GM12878 (cell line): ENCODE data around the gene MTFMT. TPM values are rescaled to one million over a fixed set of nuclear protein-coding genes. Genes with fewer than 3 reads are reported as not detected.

Source experiments
- BCL3 ChIP-seq: IDR thresholded peaks from 2 replicates; pipeline ENCODE4 v1.6.1; 2011; ENCODE audit warnings: borderline replicate concordance, low read depth, mild to moderate bottlenecking, moderate library complexity, low read length; ENCODE audit not compliant: insufficient read depth, poor library complexity, severe bottlenecking
- BRCA1 ChIP-seq: IDR thresholded peaks from 2 replicates; pipeline ENCODE4 v1.6.1; 2011; ENCODE audit warnings: low read depth, low read length, improper control_type of control experiment
- EZH2 ChIP-seq: IDR thresholded peaks from 2 replicates; pipeline ENCODE4 v1.6.1; 2012; ENCODE audit warnings: low read depth, mild to moderate bottlenecking, control low read depth, inconsistent platforms, low read length, borderline replicate concordance; ENCODE audit not compliant: control insufficient read depth
- POLR2A ChIP-seq: IDR thresholded peaks from 2 replicates; pipeline ENCODE4 v1.6.1; 2011; ENCODE audit warnings: low read depth, mild to moderate bottlenecking, low read length
- SMAD5 ChIP-seq: IDR thresholded peaks from 2 replicates; pipeline ENCODE4 v1.6.1; 2016; ENCODE audit warnings: antibody characterized with exemption, low read depth
- polyA plus RNA-seq, 11 experiments: library from polyadenylated mRNA; depleted of rRNA in 4 of 11; unstranded in 6 of 11; stranded (reverse) in 5 of 11; fragments of >200 nt; fragmentation: Nextera tagmentation in 4 of 11; fragmentation: Illumina TruSeq in 1 of 11; extraction: Ambion mirVana in 4 of 11; extraction: Trizol in 1 of 11; gene quantifications; 1 replicate in 1 of 11; 2 replicates in 10 of 11; pipeline versions ENCODE4 v1.2.1 to v1.2.3, GENCODE V29; 2011 to 2016; ENCODE audit warnings: inconsistent platforms in 2 of 11, missing spikeins in 2 of 11, low read depth in 1 of 11
- total RNA-seq, 4 experiments: library from RNA; depleted of rRNA in 3 of 4; stranded (reverse); fragments of >200 nt in 3 of 4; fragmentation: Illumina TruSeq in 1 of 4; extraction: Trizol in 1 of 4; gene quantifications; 2 replicates each; pipeline versions ENCODE4 v1.2.1 to v1.2.3, GENCODE V29; 2013 to 2021
- TF ChIP-seq, protein P1 (sequence below): IDR thresholded peaks from 2 replicates; pipeline ENCODE4 v1.6.1; 2012; ENCODE audit warnings: low read depth, low read length, improper control_type of control experiment
- TF ChIP-seq, protein P2 (sequence below): fragments of 450-650 bp; IDR thresholded peaks from 2 replicates; pipeline ENCODE4 v1.6.1; 2016; ENCODE audit warnings: mild to moderate bottlenecking

MTFMT gene
- total and polyA plus RNA-seq, 10 of the 15 experiments (the other 5 are each of a cell fraction or from before 2014, with no cell fraction given): 1.7 to 29.8 (median 17.4) TPM

- TF ChIP-seq, protein P1, sequence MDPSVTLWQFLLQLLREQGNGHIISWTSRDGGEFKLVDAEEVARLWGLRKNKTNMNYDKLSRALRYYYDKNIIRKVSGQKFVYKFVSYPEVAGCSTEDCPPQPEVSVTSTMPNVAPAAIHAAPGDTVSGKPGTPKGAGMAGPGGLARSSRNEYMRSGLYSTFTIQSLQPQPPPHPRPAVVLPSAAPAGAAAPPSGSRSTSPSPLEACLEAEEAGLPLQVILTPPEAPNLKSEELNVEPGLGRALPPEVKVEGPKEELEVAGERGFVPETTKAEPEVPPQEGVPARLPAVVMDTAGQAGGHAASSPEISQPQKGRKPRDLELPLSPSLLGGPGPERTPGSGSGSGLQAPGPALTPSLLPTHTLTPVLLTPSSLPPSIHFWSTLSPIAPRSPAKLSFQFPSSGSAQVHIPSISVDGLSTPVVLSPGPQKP: no peak
- TF ChIP-seq BCL3: no peak
- TF ChIP-seq POLR2A: no peak
- TF ChIP-seq EZH2: no peak
- TF ChIP-seq BRCA1: no peak
- TF ChIP-seq, protein P2, sequence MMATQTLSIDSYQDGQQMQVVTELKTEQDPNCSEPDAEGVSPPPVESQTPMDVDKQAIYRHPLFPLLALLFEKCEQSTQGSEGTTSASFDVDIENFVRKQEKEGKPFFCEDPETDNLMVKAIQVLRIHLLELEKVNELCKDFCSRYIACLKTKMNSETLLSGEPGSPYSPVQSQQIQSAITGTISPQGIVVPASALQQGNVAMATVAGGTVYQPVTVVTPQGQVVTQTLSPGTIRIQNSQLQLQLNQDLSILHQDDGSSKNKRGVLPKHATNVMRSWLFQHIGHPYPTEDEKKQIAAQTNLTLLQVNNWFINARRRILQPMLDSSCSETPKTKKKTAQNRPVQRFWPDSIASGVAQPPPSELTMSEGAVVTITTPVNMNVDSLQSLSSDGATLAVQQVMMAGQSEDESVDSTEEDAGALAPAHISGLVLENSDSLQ: peak; percentile 47; the same call in 1 of the 2 replicates
- TF ChIP-seq SMAD5: no peak
- TF ChIP-seq, all 136 proteins: peak for 15
Observed at GRCh38 chr15:64990168-64990470, 39.3 kb downstream of the MTFMT start (continued).
